ENCODE results near the gene MEGF9. TPM values are rescaled to one million over a fixed set of nuclear protein-coding genes. Genes with fewer than 3 reads are reported as not detected.
A peak's percentile ranks its signal among the peaks of the same experiment; 100 is the strongest.

Gene MEGF9
- total RNA-seq, result 10 to 100 TPM; 15.7 to 21.5 TPM
- 1 to 10 TPM; 5.9 to 8.3 TPM for polyA plus RNA-seq
- long read RNA-seq, donor 1, partial matches to known transcripts, result 1 of 6 reads
- long read RNA-seq, donor 1, other reads (novel, unspliced or antisense), result 5 of 6 reads
- long read RNA-seq, donor 2, partial matches to known transcripts, result 8 of 10 reads
- long read RNA-seq, donor 2, other reads (novel, unspliced or antisense), result 2 of 10 reads

DNA sequence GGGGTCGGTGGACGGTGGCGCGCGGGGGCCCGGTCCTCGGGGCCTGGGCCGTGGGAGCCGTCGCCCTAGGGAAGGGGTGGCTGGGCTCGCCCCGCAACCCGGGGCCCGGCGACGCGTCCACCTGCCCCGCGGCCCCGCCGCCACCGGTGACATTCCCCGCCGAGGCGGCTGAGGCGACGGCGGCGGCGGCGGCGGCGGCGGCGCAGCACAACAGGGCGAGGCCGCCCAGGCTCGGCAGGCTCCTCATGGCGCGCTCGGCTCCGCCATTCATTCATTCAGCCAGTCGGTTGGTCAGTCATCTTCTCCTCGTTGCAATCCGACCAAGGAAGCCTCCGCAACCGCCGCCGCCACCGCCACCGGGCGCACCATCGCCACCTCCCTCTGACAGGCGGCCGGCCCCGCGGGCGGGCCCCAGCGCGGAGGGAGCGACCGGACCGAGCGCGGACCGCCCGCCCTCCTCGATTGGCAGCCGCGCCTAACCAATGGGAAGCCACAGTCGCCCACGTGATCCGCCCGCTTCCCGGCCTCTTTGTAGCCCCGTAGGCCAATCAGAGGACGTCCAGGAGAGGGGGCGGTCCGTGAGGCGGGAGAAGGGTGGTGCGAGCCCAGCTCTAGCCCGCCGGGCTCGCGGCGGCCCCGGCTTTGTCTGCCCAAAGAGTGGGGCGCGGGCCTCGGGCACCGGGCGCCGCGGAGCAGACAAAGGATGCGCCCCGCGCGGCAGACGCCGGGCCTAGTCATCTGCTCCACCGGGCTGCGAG lies at the start of gene MEGF9:
Gene MEGF9, minus strand, starts transcription at position 383 of the 758 bp plus-strand sequence. Its CDS starts 112 bp downstream, at position 271.
- ATAC-seq (ENCODE audit: low FRiP score) (peak; percentile 97), DNase-seq (peak; percentile 99)
- WGBS, 2 donors, result 0 to 1% methylated on average over 21 to 102 of the region's 102 CpGs
- H3K36me3 ChIP-seq (ENCODE audit: control insufficient read depth in 1 of 2, insufficient read depth in 2 of 2, low read length in 1 of 2), result no peaks in the 10 kb centered on the region
- no peaks in the 10 kb centered on the region for H3K9me3 ChIP-seq (ENCODE audit: control insufficient read depth, low read length)
- intact Hi-C loops (cut with DNase I), result loop anchor here in 1 of 2 donors (1.0 to 10.0 kb wide), 2 partner anchors 19 to 89 kb away; no protein-coding TSS in a partner anchor
- peak within 1 kb of the TSS in 1 of 2 donors; percentile 53 for H3K27ac ChIP-seq (ENCODE audit: low read depth in 1 of 2, low read length in 2 of 2)
- H3K27me3 ChIP-seq (ENCODE audit: control insufficient read depth in 1 of 2, insufficient read depth in 2 of 2, low read length in 1 of 2), result no peaks in the 10 kb centered on the region
- peaks cover 3 to 5% of the 10 kb centered on the region in 2 donors for H3K4me1 ChIP-seq (ENCODE audit: control insufficient read depth in 1 of 2, insufficient read depth in 2 of 2, low read length in 2 of 2)
- H3K4me3 ChIP-seq (ENCODE audit: low read length in 2 of 2), result peak within 1 kb of the TSS; percentile 69 to 76

DNA sequence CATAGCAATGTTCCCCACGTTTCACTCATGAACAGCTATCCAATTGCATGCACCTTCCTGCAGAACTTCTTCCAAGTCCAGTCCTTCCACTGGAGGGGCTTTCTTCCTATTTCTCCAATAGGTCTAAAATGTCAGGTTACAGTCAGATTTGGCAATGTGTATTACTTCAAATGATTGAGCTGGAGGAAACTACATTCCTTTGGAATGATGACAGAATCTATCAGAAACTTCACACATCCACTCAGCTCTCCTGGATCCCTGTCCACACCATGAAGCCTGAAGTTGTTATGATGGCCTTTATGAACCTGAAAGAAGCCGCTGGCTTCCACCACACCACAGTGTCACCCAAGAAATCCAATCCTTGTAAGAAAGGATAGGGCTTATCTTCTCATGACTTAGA lies 46.7 kb upstream of the MEGF9 start:
- ATAC-seq (ENCODE audit: low FRiP score) (no peak), DNase-seq (no peak)
- Histone ChIP-seq H3K36me3 (ENCODE audit: control insufficient read depth in 1 of 2, insufficient read depth in 2 of 2, low read length in 1 of 2) (peaks cover 0 to 7% of the 10 kb centered on the region in 2 donors), H3K27ac (ENCODE audit: low read depth in 1 of 2, low read length in 2 of 2) (no peak overlapping the region), H3K4me1 (ENCODE audit: control insufficient read depth in 1 of 2, insufficient read depth in 2 of 2, low read length in 2 of 2) (no peaks in the 10 kb centered on the region), H3K9me3 (ENCODE audit: control insufficient read depth, low read length) (no peaks in the 10 kb centered on the region), H3K27me3 (ENCODE audit: control insufficient read depth in 1 of 2, insufficient read depth in 2 of 2, low read length in 1 of 2) (no peaks in the 10 kb centered on the region), H3K4me3 (ENCODE audit: low read length in 2 of 2) (no peak overlapping the region)
- intact Hi-C loops (cut with DNase I), result no loop called here
- WGBS, 2 donors, result 57 to 60% methylated on average over 2 of the region's 2 CpGs

DNA sequence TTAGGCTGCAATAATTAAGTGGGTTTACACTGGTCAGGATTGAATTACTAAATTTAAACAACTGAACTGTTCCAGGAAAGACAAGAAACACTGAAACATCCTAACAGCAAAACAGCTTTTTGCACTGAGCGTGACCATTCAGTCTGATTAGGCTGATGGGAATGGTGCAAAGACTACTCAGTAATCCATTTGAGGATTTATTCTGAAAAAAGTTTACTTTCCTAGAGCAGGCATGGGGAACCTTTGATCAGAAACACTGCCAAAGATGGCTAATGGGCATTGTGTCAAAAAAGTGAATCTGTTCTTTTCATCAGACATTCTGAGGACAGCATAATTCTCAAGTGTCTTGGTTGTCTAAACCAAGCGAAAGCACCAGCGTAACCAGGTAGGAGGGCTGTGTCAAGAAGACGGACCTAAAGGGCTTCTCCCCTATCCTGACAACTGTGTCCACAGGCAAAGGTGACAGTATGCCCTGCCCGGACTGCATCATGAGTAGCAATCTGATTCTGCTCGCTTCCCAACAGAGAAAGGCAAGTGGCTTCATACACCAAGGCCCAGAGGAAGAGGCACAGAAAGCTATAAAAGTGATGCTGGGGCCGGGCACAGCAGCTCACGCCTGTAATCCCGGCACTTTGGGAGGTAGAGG lies 45.6 kb upstream of the MEGF9 start:
- Histone ChIP-seq H3K36me3 (ENCODE audit: control insufficient read depth in 1 of 2, insufficient read depth in 2 of 2, low read length in 1 of 2) (peaks cover 0 to 5% of the 10 kb centered on the region in 2 donors), H3K4me3 (ENCODE audit: low read length in 2 of 2) (no peak overlapping the region), H3K4me1 (ENCODE audit: control insufficient read depth in 1 of 2, insufficient read depth in 2 of 2, low read length in 2 of 2) (no peaks in the 10 kb centered on the region), H3K9me3 (ENCODE audit: control insufficient read depth, low read length) (no peaks in the 10 kb centered on the region), H3K27ac (ENCODE audit: low read depth in 1 of 2, low read length in 2 of 2) (no peak overlapping the region), H3K27me3 (ENCODE audit: control insufficient read depth in 1 of 2, insufficient read depth in 2 of 2, low read length in 1 of 2) (no peaks in the 10 kb centered on the region)
- no peak for ATAC-seq (ENCODE audit: low FRiP score)
- no peak for DNase-seq
- intact Hi-C loops (cut with DNase I), result loop anchor here in 1 of 2 donors (5.0 to 10.0 kb wide), 2 partner anchors 225 to 297 kb away; no protein-coding TSS in a partner anchor
- WGBS, 2 donors, result 93% methylated on average over 9 of the region's 9 CpGs

DNA sequence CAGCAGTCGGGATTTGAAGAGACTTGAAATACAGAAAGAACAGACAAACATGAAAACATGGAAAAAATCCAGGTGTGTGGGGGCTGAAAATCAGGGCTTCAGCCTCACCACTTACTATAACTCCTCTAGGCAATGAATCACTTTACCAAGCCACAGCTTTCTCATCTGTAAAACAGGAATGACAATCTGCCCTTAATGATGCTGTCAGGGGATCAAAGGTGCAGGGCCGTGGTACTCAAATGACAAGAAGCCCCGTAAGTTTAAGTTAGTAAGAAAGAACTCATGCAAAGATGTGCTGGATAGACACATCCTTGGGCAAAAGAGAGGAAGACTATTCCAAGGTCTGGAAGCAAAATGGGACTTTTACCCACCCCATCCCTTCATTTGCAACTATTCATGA lies 44.3 kb upstream of the MEGF9 start:
- peaks cover 0 to 2% of the 10 kb centered on the region in 2 donors for H3K36me3 ChIP-seq (ENCODE audit: control insufficient read depth in 1 of 2, insufficient read depth in 2 of 2, low read length in 1 of 2)

DNA sequence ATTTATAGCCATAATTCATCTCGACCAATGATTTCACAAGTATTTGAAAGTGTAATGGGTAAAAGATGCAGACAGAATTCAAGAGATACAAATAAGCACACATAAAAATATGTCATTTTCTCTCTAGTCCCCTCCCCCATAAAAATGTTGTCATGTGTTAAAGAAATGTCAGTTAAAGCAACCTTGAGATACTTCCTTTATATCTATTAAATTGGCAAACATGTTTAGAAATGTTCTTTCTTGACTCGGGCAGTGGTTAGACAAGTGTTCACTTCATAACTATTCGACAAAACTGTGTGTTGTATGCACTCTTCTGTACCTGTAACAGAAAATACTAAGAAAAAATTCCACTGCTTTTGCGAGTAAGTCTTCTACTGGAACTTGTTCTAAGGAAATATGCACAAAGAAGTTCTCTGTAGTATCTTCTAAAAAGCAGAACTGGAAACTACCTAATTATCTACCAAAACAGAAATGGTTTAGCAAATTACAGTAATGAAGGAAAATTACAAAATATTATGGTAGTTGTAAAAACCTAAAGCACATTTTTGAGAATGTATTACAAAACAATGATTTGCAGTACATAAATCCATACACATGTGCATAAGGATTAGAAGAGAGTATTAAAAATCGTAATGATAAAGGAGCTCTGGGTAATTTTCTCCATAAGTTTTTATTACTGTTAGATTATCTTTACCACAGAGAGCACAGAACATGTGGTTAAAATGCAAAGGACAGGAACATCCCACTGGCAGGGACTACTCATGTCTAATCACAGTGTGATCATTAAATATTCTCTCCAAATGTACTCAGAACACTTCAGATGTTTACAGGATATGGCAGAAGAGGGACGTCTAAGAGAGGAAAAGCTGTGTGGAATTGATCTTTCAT lies 43.0 kb upstream of the MEGF9 start:
- H3K27ac ChIP-seq (ENCODE audit: low read depth in 1 of 2, low read length in 2 of 2), result no peak overlapping the region
- H3K4me3 ChIP-seq (ENCODE audit: low read length in 2 of 2), result no peak overlapping the region
- intact Hi-C loops (cut with DNase I), result loop anchor here in 1 of 2 donors (5.0 to 10.0 kb wide), 2 partner anchors 228 to 300 kb away; no protein-coding TSS in a partner anchor
- H3K9me3 ChIP-seq (ENCODE audit: control insufficient read depth, low read length), result no peaks in the 10 kb centered on the region
- H3K4me1 ChIP-seq (ENCODE audit: control insufficient read depth in 1 of 2, insufficient read depth in 2 of 2, low read length in 2 of 2), result no peaks in the 10 kb centered on the region
- no peaks in the 10 kb centered on the region for H3K36me3 ChIP-seq (ENCODE audit: control insufficient read depth in 1 of 2, insufficient read depth in 2 of 2, low read length in 1 of 2)
- ATAC-seq (ENCODE audit: low FRiP score) (no peak), DNase-seq (no peak)
- no peaks in the 10 kb centered on the region for H3K27me3 ChIP-seq (ENCODE audit: control insufficient read depth in 1 of 2, insufficient read depth in 2 of 2, low read length in 1 of 2)
- WGBS, 2 donors, result 65 to 67% methylated on average over 6 of the region's 6 CpGs

More for the DNA sequence above, 44.3 kb upstream of the MEGF9 start:
- WGBS, 2 donors, result 76% methylated on average over 3 of the region's 3 CpGs
- Histone ChIP-seq H3K9me3 (ENCODE audit: control insufficient read depth, low read length) (no peaks in the 10 kb centered on the region), H3K4me1 (ENCODE audit: control insufficient read depth in 1 of 2, insufficient read depth in 2 of 2, low read length in 2 of 2) (no peaks in the 10 kb centered on the region), H3K4me3 (ENCODE audit: low read length in 2 of 2) (no peak overlapping the region), H3K27ac (ENCODE audit: low read depth in 1 of 2, low read length in 2 of 2) (no peak overlapping the region), H3K27me3 (ENCODE audit: control insufficient read depth in 1 of 2, insufficient read depth in 2 of 2, low read length in 1 of 2) (no peaks in the 10 kb centered on the region)
- no peak for ATAC-seq (ENCODE audit: low FRiP score)
- intact Hi-C loops (cut with DNase I), result loop anchor here in 1 of 2 donors (5.0 to 10.0 kb wide), 2 partner anchors 226 to 299 kb away; no protein-coding TSS in a partner anchor
- no peak for DNase-seq

DNA sequence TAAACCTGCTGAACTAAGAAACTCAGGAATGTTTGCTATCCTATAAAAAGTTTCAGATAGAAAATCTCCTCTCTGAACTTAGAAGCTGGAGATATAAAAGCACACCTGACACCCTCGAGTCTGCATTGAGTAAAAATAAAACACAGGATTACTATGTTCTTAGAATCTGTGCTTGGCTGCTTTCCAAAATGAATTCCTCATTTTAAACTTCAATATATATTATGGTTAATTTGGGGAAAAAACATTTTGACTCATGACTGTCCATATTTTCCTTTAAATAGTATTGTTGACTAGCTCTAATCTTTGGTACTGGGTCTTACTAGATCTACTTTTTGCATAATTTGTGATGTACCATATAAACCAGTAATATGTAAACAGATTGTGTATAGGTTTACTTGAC lies 42.3 kb upstream of the MEGF9 start:
- WGBS, 2 donors, result 2 to 3% methylated on average over 1 of the region's 1 CpG
- no peaks in the 10 kb centered on the region for H3K4me1 ChIP-seq (ENCODE audit: control insufficient read depth in 1 of 2, insufficient read depth in 2 of 2, low read length in 2 of 2)
- H3K9me3 ChIP-seq (ENCODE audit: control insufficient read depth, low read length), result no peaks in the 10 kb centered on the region
- H3K4me3 ChIP-seq (ENCODE audit: low read length in 2 of 2), result no peak overlapping the region
- H3K27ac ChIP-seq (ENCODE audit: low read depth in 1 of 2, low read length in 2 of 2), result peak overlapping the region in 1 of 2 donors; percentile 2
- ATAC-seq (ENCODE audit: low FRiP score), result no peak
- intact Hi-C loops (cut with DNase I), result loop anchor here in 1 of 2 donors (5.0 to 10.0 kb wide), 2 partner anchors 228 to 301 kb away; no protein-coding TSS in a partner anchor
- H3K36me3 ChIP-seq (ENCODE audit: control insufficient read depth in 1 of 2, insufficient read depth in 2 of 2, low read length in 1 of 2), result no peaks in the 10 kb centered on the region
- no peak for DNase-seq
- H3K27me3 ChIP-seq (ENCODE audit: control insufficient read depth in 1 of 2, insufficient read depth in 2 of 2, low read length in 1 of 2), result no peaks in the 10 kb centered on the region

DNA sequence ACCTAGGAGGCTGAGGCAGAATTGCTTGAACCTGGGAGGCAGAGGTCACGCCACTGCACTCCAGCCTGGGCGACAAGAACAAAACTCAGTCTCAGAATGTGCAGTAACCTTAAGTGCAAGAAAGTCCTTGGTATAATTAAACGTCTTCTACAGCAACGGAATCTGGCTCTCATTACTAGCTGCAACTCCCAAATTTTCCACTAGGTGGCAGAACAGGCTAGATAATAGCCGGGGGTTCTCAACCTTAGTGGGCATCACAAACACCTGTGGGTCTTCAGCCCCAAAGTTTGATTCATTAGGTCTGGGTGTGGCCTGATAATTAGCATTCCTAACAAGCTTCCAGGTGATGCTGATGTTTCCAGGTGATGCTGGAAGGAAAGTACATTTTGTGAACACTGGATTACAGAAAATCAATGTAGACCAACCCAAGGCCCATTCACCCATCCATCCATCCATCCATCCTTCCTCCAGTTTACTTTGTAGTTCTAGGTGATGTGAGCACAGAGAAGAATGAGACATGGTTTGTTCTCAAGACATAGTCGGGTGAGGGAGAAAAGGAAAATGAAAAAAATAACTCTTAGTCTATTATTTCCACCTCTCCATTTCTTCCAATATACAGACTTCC lies 41.7 kb upstream of the MEGF9 start:
- peak; percentile 78 for ATAC-seq (ENCODE audit: low FRiP score)
- DNase-seq, result no peak
- intact Hi-C loops (cut with DNase I), result loop anchor here (2.0 to 10.0 kb wide), 3 partner anchors 229 to 307 kb away; no protein-coding TSS in a partner anchor
- Histone ChIP-seq H3K4me1 (ENCODE audit: control insufficient read depth in 1 of 2, insufficient read depth in 2 of 2, low read length in 2 of 2) (no peaks in the 10 kb centered on the region), H3K4me3 (ENCODE audit: low read length in 2 of 2) (no peak overlapping the region), H3K36me3 (ENCODE audit: control insufficient read depth in 1 of 2, insufficient read depth in 2 of 2, low read length in 1 of 2) (no peaks in the 10 kb centered on the region), H3K27me3 (ENCODE audit: control insufficient read depth in 1 of 2, insufficient read depth in 2 of 2, low read length in 1 of 2) (no peaks in the 10 kb centered on the region), H3K27ac (ENCODE audit: low read depth in 1 of 2, low read length in 2 of 2) (peak overlapping the region in 1 of 2 donors; percentile 2), H3K9me3 (ENCODE audit: control insufficient read depth, low read length) (no peaks in the 10 kb centered on the region)
- 12% methylated on average over 6 of the region's 6 CpGs for WGBS, 2 donors

All from aorta (tissue), 5 donors.